Neural progenitor cell (in vitro differentiated cells): ENCODE measurements around the gene UAP1. TPM values are rescaled to one million over a fixed set of nuclear protein-coding genes. Genes with fewer than 3 reads are reported as not detected.
A peak's percentile ranks its signal among the peaks of the same experiment; 100 is the strongest.

Experiments
- DNase-seq: peaks from one replicate; pipeline ENCODE4 v3.0.0-alpha.2; 2016; ENCODE audit warnings: low spot score
- H2AFZ ChIP-seq: fragments of 200-600 bp; sonication (generic); replicated peaks from 2 replicates; pipeline ENCODE4 v1.6.1; 2016; ENCODE audit warnings: antibody characterized with exemption
- H3F3A ChIP-seq: fragments of 200-600 bp; sonication (generic); 2 replicates; pipeline ENCODE4 v1.6.1; 2016; ENCODE audit warnings: antibody characterized with exemption, low read depth
- H3K27ac ChIP-seq: fragments of 200-600 bp; sonication (generic); 2 replicates; pipeline ENCODE4 v1.5.1; 2016; ENCODE audit warnings: mild to moderate bottlenecking
- H3K27me3 ChIP-seq: fragments of 200-600 bp; sonication (generic); 2 replicates; pipeline ENCODE4 v1.6.1; 2016; ENCODE audit warnings: mild to moderate bottlenecking, moderate library complexity
- H3K36me3 ChIP-seq: fragments of 200-600 bp; sonication (generic); 2 replicates; pipeline ENCODE4 v1.5.1; 2016
- H3K4me1 ChIP-seq: fragments of 200-600 bp; sonication (generic); 2 replicates; pipeline ENCODE4 v1.6.1; 2016; ENCODE audit warnings: mixed run types
- H3K4me2 ChIP-seq: fragments of 200-600 bp; sonication (generic); 2 replicates; pipeline ENCODE4 v1.6.1; 2016
- H3K4me3 ChIP-seq: fragments of 200-600 bp; sonication (generic); 2 replicates; pipeline ENCODE4 v1.5.1; 2016
- H3K79me2 ChIP-seq: fragments of 200-600 bp; sonication (generic); 2 replicates; pipeline ENCODE4 v1.6.1; 2016; ENCODE audit warnings: low read depth
- H3K9ac ChIP-seq: fragments of 200-600 bp; sonication (generic); 2 replicates; pipeline ENCODE4 v1.6.1; 2016
- H3K9me3 ChIP-seq: fragments of 200-600 bp; sonication (generic); 2 replicates; pipeline ENCODE4 v1.5.1; 2016; ENCODE audit warnings: low read depth
- H4K20me1 ChIP-seq: fragments of 200-600 bp; sonication (generic); 2 replicates; pipeline ENCODE4 v1.6.1; 2016; ENCODE audit warnings: low read depth
- H3K27ac Mint-ChIP-seq: 3 replicates; pipeline ENCODE4 v1.8.0; 2021; ENCODE audit warnings: mixed read lengths
- H3K27me3 Mint-ChIP-seq: 2 replicates; pipeline ENCODE4 v1.8.0; 2022; ENCODE audit warnings: low read depth, mild to moderate bottlenecking, inconsistent platforms, moderate library complexity, mixed read lengths; ENCODE audit not compliant: insufficient read depth
- H3K36me3 Mint-ChIP-seq: 3 replicates; pipeline ENCODE4 v1.8.0; 2021; ENCODE audit warnings: mixed read lengths
- H3K4me1 Mint-ChIP-seq: 3 replicates; pipeline ENCODE4 v1.8.0; 2021; ENCODE audit warnings: mixed read lengths
- H3K4me3 Mint-ChIP-seq: 3 replicates; pipeline ENCODE4 v1.8.0; 2021; ENCODE audit warnings: mild to moderate bottlenecking, moderate library complexity, mixed read lengths
- H3K9me3 Mint-ChIP-seq: 3 replicates; pipeline ENCODE4 v1.8.0; 2020; ENCODE audit warnings: mixed read lengths
- CTCF ChIP-seq: fragments of 200-600 bp; sonication (generic); IDR thresholded peaks from 2 replicates; pipeline ENCODE4 v1.5.1; 2017; ENCODE audit warnings: antibody characterized with exemption, mild to moderate bottlenecking
- EZH2 ChIP-seq: fragments of 200-600 bp; sonication (generic); IDR thresholded peaks from 2 replicates; pipeline ENCODE4 v1.6.1; 2017; ENCODE audit warnings: antibody characterized with exemption, mild to moderate bottlenecking, moderate library complexity
- EZH2phosphoT487 ChIP-seq: fragments of 200-600 bp; sonication (generic); IDR thresholded peaks from 2 replicates; pipeline ENCODE4 v1.6.1; 2017; ENCODE audit warnings: antibody characterized with exemption
- total RNA-seq: library from RNA; depleted of rRNA; stranded (reverse); fragments of >200 nt; gene quantifications from 2 replicates; pipeline ENCODE4 v1.2.3, GENCODE V29; 2015; ENCODE audit warnings: low replicate concordance

Gene UAP1
- total RNA-seq, 1 donor from 2014 or later: 57.1 TPM

- Histone ChIP-seq H3K4me2 (no peak overlapping the region), H3K27ac (no peak overlapping the region), H3K4me1 (no peaks in the 10 kb centered on the region), H3K36me3 (no peaks in the 10 kb centered on the region), H3K9ac (no peak overlapping the region), H3K27me3 (no peaks in the 10 kb centered on the region), H3K79me2 (no peaks in the 10 kb centered on the region), H3F3A (no peaks in the 10 kb centered on the region), H3K9me3 (no peaks in the 10 kb centered on the region), H3K4me3 (no peak overlapping the region), H4K20me1 (no peaks in the 10 kb centered on the region), H2AFZ (no peak overlapping the region)
- H3K27me3 Mint-ChIP-seq: peaks cover 2% of the 10 kb centered on the region
- no peak overlapping the region for H3K27ac Mint-ChIP-seq
- TF ChIP-seq EZH2phosphoT487 (no peak), EZH2 (no peak), CTCF (no peak)
- H3K9me3 Mint-ChIP-seq: no peaks in the 10 kb centered on the region
- H3K36me3 Mint-ChIP-seq: no peaks in the 10 kb centered on the region
- no peak for DNase-seq
- peaks cover 10% of the 10 kb centered on the region for H3K4me1 Mint-ChIP-seq
- H3K4me3 Mint-ChIP-seq: no peak overlapping the region
These were observed 47.8 kb downstream of the UAP1 start for GRCh38 chr1:162609306-162609705.

GRCh38 chr1:162612606-162613400, 51.3 kb downstream of the UAP1 start:
- no peak overlapping the region for H3K27ac ChIP-seq
- H2AFZ ChIP-seq: peak overlapping the region; percentile 26
- H3K4me3 ChIP-seq: no peak overlapping the region
- Mint-ChIP-seq H3K27ac (peak overlapping the region; percentile 44), H3K9me3 (peaks cover 12% of the 10 kb centered on the region), H3K27me3 (peaks cover 2% of the 10 kb centered on the region), H3K4me1 (peaks cover 10% of the 10 kb centered on the region), H3K36me3 (peaks cover 4% of the 10 kb centered on the region), H3K4me3 (peak overlapping the region; percentile 15)
- H3K4me2 ChIP-seq: no peak overlapping the region
- H3K79me2 ChIP-seq: no peaks in the 10 kb centered on the region
- TF ChIP-seq EZH2 (no peak), CTCF (no peak)
- no peaks in the 10 kb centered on the region for H3K4me1 ChIP-seq
- no peaks in the 10 kb centered on the region for H3K27me3 ChIP-seq
- H4K20me1 ChIP-seq: no peaks in the 10 kb centered on the region
- H3K9ac ChIP-seq: no peak overlapping the region
- DNase-seq: no peak
- no peaks in the 10 kb centered on the region for H3K36me3 ChIP-seq
- H3F3A ChIP-seq: no peaks in the 10 kb centered on the region
- H3K9me3 ChIP-seq: peaks cover 17% of the 10 kb centered on the region

GRCh38 chr1:162616848-162617247, 55.3 kb downstream of the UAP1 start:
- Mint-ChIP-seq H3K36me3 (peaks cover 4% of the 10 kb centered on the region), H3K9me3 (peaks cover 18% of the 10 kb centered on the region)
- H3K27ac ChIP-seq: no peak overlapping the region

More at GRCh38 chr1:162616848-162617247, 55.3 kb downstream of the UAP1 start:
- Histone ChIP-seq H3K36me3 (no peaks in the 10 kb centered on the region), H3K27me3 (no peaks in the 10 kb centered on the region), H3K9ac (no peak overlapping the region), H3K9me3 (peaks cover 20% of the 10 kb centered on the region), H3F3A (no peaks in the 10 kb centered on the region), H3K4me2 (no peak overlapping the region), H3K79me2 (no peaks in the 10 kb centered on the region), H4K20me1 (no peaks in the 10 kb centered on the region), H3K4me1 (no peaks in the 10 kb centered on the region), H2AFZ (no peak overlapping the region), H3K4me3 (no peak overlapping the region)
- TF ChIP-seq CTCF: no peak
- TF ChIP-seq EZH2phosphoT487: no peak
- no peak for TF ChIP-seq EZH2
- DNase-seq: no peak
- H3K27ac Mint-ChIP-seq: no peak overlapping the region
- peaks cover 10% of the 10 kb centered on the region for H3K4me1 Mint-ChIP-seq
- peaks cover 2% of the 10 kb centered on the region for H3K27me3 Mint-ChIP-seq
- no peak overlapping the region for H3K4me3 Mint-ChIP-seq
